IMR-90 (cell line): ENCODE data around the gene GNMT. TPM values are rescaled to one million over a fixed set of nuclear protein-coding genes. Genes with fewer than 3 reads are reported as not detected.
"Not testable (repeated sequence)": the region's sequence is repeated elsewhere in the genome, so short reads cannot be mapped to it uniquely, and the experiment has no call there.

ENCODE experiments used
- ATAC-seq: fragments of 200-7000 bp; cut with Tn5 transposase; 2 replicates; pipeline ENCODE4 v1.9.1; 2020; ENCODE audit warnings: low read depth, mild to moderate bottlenecking, moderate library complexity
- BruUV-seq: library from RNA; stranded (reverse); fragments of 400-500 nt; replicated peaks from 2 replicates; lab custom pipeline; 2021; lab: Mats Ljungman, UMichigan
- CTCF ChIA-PET: fragments of 300-600 bp; formaldehyde crosslinking; extraction: SDS; loops from one replicate; lab custom pipeline; 2021; ENCODE audit warnings: antibody characterized with exemption; lab: Yijun Ruan, JAX
- POLR2A ChIA-PET: fragments of 300-600 bp; sonication (Branson Sonifier 250); formaldehyde crosslinking; loops from one replicate; lab custom pipeline; 2022; ENCODE audit warnings: antibody characterized with exemption; ENCODE audit not compliant: unreplicated experiment; lab: Charles Lee
- DNase-seq: peaks from one replicate; pipeline ENCODE4 v3.0.0; 2013
- H2AFZ ChIP-seq: replicated peaks from 2 replicates; pipeline ENCODE3; 2013; ENCODE audit warnings: low read length, mild to moderate bottlenecking; ENCODE audit not compliant: poor library complexity
- H2AK5ac ChIP-seq: 2 replicates; pipeline ENCODE4 v1.6.1; 2013; ENCODE audit warnings: low read depth, low read length, inconsistent platforms
- H2AK9ac ChIP-seq: replicated peaks from 2 replicates; pipeline ENCODE3; 2013; ENCODE audit warnings: mild to moderate bottlenecking, low read depth, low read length, moderate library complexity; ENCODE audit not compliant: poor library complexity
- H2BK120ac ChIP-seq: 2 replicates; pipeline ENCODE4 v1.6.1; 2013; ENCODE audit warnings: low read depth, low read length, inconsistent platforms
- H2BK15ac ChIP-seq: 3 replicates; pipeline ENCODE4 v1.6.1; 2013; ENCODE audit warnings: low read depth, low read length, inconsistent platforms
- H2BK20ac ChIP-seq: 2 replicates; pipeline ENCODE4 v1.6.1; 2013; ENCODE audit warnings: low read depth, mild to moderate bottlenecking, inconsistent platforms, low read length, moderate library complexity
- H2BK5ac ChIP-seq: 2 replicates; pipeline ENCODE4 v1.6.1; 2013; ENCODE audit warnings: mild to moderate bottlenecking, low read depth, low read length, inconsistent platforms; ENCODE audit not compliant: poor library complexity, severe bottlenecking
- H3K14ac ChIP-seq: replicated peaks from 2 replicates; pipeline ENCODE4 v1.6.1; 2013; ENCODE audit warnings: low read depth, low read length, inconsistent platforms
- H3K18ac ChIP-seq: 2 replicates; pipeline ENCODE4 v1.6.1; 2013; ENCODE audit warnings: low read depth, low read length, control low read depth
- H3K23ac ChIP-seq: 2 replicates; pipeline ENCODE4 v1.6.1; 2013; ENCODE audit warnings: low read depth, low read length, inconsistent platforms
- H3K27ac ChIP-seq: 2 replicates; pipeline ENCODE4 v1.5.1; 2013; ENCODE audit warnings: mild to moderate bottlenecking, control low read depth, low read length; ENCODE audit not compliant: insufficient read depth
- H3K27me3 ChIP-seq: 2 replicates; pipeline ENCODE4 v1.6.1; 2013; ENCODE audit warnings: low read length; ENCODE audit not compliant: control insufficient read depth, insufficient read depth
- H3K36me3 ChIP-seq: 2 replicates; pipeline ENCODE4 v1.6.1; 2013; ENCODE audit warnings: low read length, mixed read lengths; ENCODE audit not compliant: control insufficient read depth, insufficient read depth
- H3K4ac ChIP-seq: 2 replicates; pipeline ENCODE4 v1.6.1; 2013; ENCODE audit warnings: low read depth, low read length, inconsistent platforms
- H3K4me1 ChIP-seq: 2 replicates; pipeline ENCODE4 v1.6.1; 2013; ENCODE audit warnings: low read length, mixed read lengths; ENCODE audit not compliant: control insufficient read depth, insufficient read depth
- H3K4me2 ChIP-seq: 2 replicates; pipeline ENCODE4 v1.6.1; 2013; ENCODE audit warnings: low read depth, mild to moderate bottlenecking, control low read depth, low read length, moderate library complexity
- H3K4me3 ChIP-seq: 2 replicates; pipeline ENCODE4 v1.5.1; 2013; ENCODE audit warnings: low read depth, mild to moderate bottlenecking, control low read depth, low read length, moderate library complexity; ENCODE audit not compliant: insufficient read depth
- H3K56ac ChIP-seq: 2 replicates; pipeline ENCODE4 v1.6.1; 2013; ENCODE audit warnings: low read length, inconsistent platforms; ENCODE audit not compliant: insufficient read depth; ENCODE audit errors: extremely low read depth
- H3K79me1 ChIP-seq, 2 experiments: 2 replicates each; pipeline ENCODE4 v1.6.1; 2013; ENCODE audit warnings: low read length in 2 of 2, inconsistent platforms in 1 of 2, low read depth in 1 of 2
- H3K9ac ChIP-seq: 2 replicates; pipeline ENCODE4 v1.6.1; 2013; ENCODE audit warnings: low read depth, low read length, control low read depth
- H3K9me1 ChIP-seq: 2 replicates; pipeline ENCODE4 v1.6.1; 2013; ENCODE audit warnings: low read length, inconsistent platforms; ENCODE audit not compliant: insufficient read depth
- H3K9me3 ChIP-seq: 2 replicates; pipeline ENCODE4 v1.6.1; 2013; ENCODE audit warnings: low read length; ENCODE audit not compliant: control insufficient read depth, insufficient read depth
- H4K20me1 ChIP-seq: 2 replicates; pipeline ENCODE4 v1.6.1; 2013; ENCODE audit warnings: low read length, inconsistent platforms; ENCODE audit not compliant: insufficient read depth
- H4K5ac ChIP-seq: 2 replicates; pipeline ENCODE4 v1.6.1; 2013; ENCODE audit warnings: mild to moderate bottlenecking, low read depth, low read length, control low read depth
- H4K8ac ChIP-seq, 2 experiments: 2 replicates each; pipeline ENCODE4 v1.6.1; 2013; ENCODE audit warnings: low read depth in 2 of 2, low read length in 2 of 2, control low read depth in 1 of 2, inconsistent platforms in 1 of 2
- H4K91ac ChIP-seq: 2 replicates; pipeline ENCODE4 v1.6.1; 2013; ENCODE audit warnings: low read depth, low read length, inconsistent platforms; ENCODE audit not compliant: insufficient read depth
- WGBS, 2 experiments: methylation state at CpG; one replicate each; pipeline versions ENCODE4 v1.1.5 to v1.1.7; 2013; ENCODE audit warnings: missing lambda C conversion rate in 2 of 2; ENCODE audit not compliant: insufficient read length in 1 of 2; ENCODE audit errors: extremely low coverage in 2 of 2; 5-methylcytosine and 5-hydroxymethylcytosine counted together
- dilution Hi-C: fragments of 300-500 bp; cut with HindIII; formaldehyde crosslinking; loops from one replicate; pipeline ENCODE4 v1.14.3; 2018; ENCODE audit warnings: low sequenced_read_pairs; ENCODE audit not compliant: unreplicated experiment
- in situ Hi-C: fragments of 300-500 bp; cut with MboI; formaldehyde crosslinking; loops from 3 replicates; pipeline ENCODE4 v1.14.3; 2019; ENCODE audit warnings: low sequenced_read_pairs, inconsistent platforms, mixed read lengths
- intact Hi-C: fragments of 100-400 bp; cut with micrococcal nuclease; formaldehyde crosslinking; loops from 2 replicates; pipeline ENCODE4 v1.10.0; 2022
- polyA plus RNA-seq, 3 experiments: library from polyadenylated mRNA; depleted of rRNA; stranded (reverse); fragments of >200 nt; gene quantifications; 2 replicates each; pipeline ENCODE4 v1.2.3, GENCODE V29; 2012; ENCODE audit warnings: low replicate concordance in 1 of 3
- total RNA-seq: library from RNA; depleted of rRNA; stranded (reverse); fragments of >200 nt; gene quantifications from 2 replicates; pipeline ENCODE4 v1.2.3, GENCODE V29; 2012

GNMT gene
- total and polyA plus RNA-seq, 2 of the 4 experiments (the other 2 are of a cell fraction) = 0.36 TPM; not detected in 1

GRCh38 chr6:42954405-42954804, 6.1 kb upstream of the GNMT start:
- H2BK120ac ChIP-seq, H2AFZ ChIP-seq, H3K23ac ChIP-seq, H3K9ac ChIP-seq, H3K27me3 ChIP-seq, H3K14ac ChIP-seq, H3K36me3 ChIP-seq, intact Hi-C loops, H3K4me2 ChIP-seq, H3K4ac ChIP-seq, H3K56ac ChIP-seq, H3K27ac ChIP-seq, H4K8ac ChIP-seq, H4K91ac ChIP-seq, CTCF ChIA-PET, DNase-seq, H4K20me1 ChIP-seq, H2BK15ac ChIP-seq, H2BK20ac ChIP-seq, POLR2A ChIA-PET, H3K4me1 ChIP-seq, H4K5ac ChIP-seq, H2AK9ac ChIP-seq, H2AK5ac ChIP-seq, H3K4me3 ChIP-seq, H3K9me3 ChIP-seq, ATAC-seq, in situ Hi-C loops, H3K79me1 ChIP-seq, H3K18ac ChIP-seq, dilution Hi-C loops, BruUV-seq, H3K9me1 ChIP-seq, H2BK5ac ChIP-seq: not testable (repeated sequence)
- no CpG with 5 or more reads among the region's 4 CpGs for WGBS, 2 experiments
